H1 (cell line): Measurements from ENCODE around the gene VSTM2B. TPM values are rescaled to one million over a fixed set of nuclear protein-coding genes. Genes with fewer than 3 reads are reported as not detected.

Source experiments
- NRF1 ChIP-seq: IDR thresholded peaks from 2 replicates; pipeline ENCODE4 v1.6.1; 2011; ENCODE audit warnings: mild to moderate bottlenecking, low read depth, low read length, improper control_type of control experiment
- RBBP5 ChIP-seq: IDR thresholded peaks from 2 replicates; pipeline ENCODE4 v1.7.1; 2012; ENCODE audit warnings: low read depth, mild to moderate bottlenecking, inconsistent platforms, low read length, moderate library complexity, borderline replicate concordance
- YY1 ChIP-seq: IDR thresholded peaks from 2 replicates; pipeline ENCODE4 v1.6.1; 2011; ENCODE audit warnings: low read depth, mild to moderate bottlenecking, low read length
- polyA plus RNA-seq, 7 experiments: library from polyadenylated mRNA; depleted of rRNA in 3 of 7; stranded (reverse) in 5 of 7; unstranded in 2 of 7; fragments of >200 nt in 5 of 7; fragments of 200-250 nt in 2 of 7; gene quantifications; 1 replicate in 5 of 7; 2 replicates in 1 of 7; 4 replicates in 1 of 7; pipeline versions ENCODE4 v1.2.1 to v1.2.3, GENCODE V29; 2011 to 2013; ENCODE audit warnings: missing spikeins in 2 of 7, mixed read lengths in 2 of 7
- total RNA-seq: library from RNA; stranded (reverse); fragmentation: NEBNext Ultra II Directional; extraction: Animal tissue kit (Norgen Biotek cat#: 25700); gene quantifications from 2 replicates; pipeline ENCODE4 v1.2.1, GENCODE V29; 2021
- TF ChIP-seq, protein P1 (sequence below): fragments of 300-600 bp; sonication (generic); IDR thresholded peaks from 2 replicates; pipeline ENCODE4 v1.7.1; 2012; ENCODE audit warnings: low read length, moderate library complexity, mild to moderate bottlenecking, inconsistent platforms; ENCODE audit not compliant: insufficient replicate concordance

VSTM2B gene
- total and polyA plus RNA-seq, 2 of the 8 experiments (the other 6 are each of a cell fraction or from before 2014, with no cell fraction given) = 0.82 to 1.5 TPM

DNA sequence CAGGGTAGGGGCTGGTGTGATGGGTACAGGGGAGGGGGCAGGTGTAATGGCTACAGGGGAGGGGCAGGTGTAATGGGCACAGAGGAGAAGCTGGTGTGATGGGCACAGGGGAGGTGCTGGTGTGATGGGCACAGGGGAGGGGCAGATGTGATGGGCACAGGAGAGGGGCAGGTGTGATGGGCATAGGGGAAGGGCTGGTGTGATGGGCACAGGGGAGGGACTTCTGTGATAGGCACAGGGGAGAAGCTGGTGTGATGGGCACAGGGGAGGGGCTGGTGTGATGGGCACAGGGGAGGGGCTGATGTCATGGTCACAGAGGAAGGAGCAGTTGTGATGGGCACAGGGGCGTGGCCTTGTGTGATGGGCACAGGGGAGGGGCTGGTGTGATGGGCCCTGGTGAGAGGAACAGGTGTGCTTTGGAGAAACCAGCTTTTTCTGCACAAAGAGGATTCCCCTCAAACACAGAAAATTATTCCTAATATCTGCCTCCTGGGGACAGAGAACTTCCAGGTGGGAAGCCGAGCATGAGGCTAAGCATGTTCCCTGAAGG, 41.6 kb downstream of the VSTM2B start (continued):
- TF ChIP-seq, protein P1, sequence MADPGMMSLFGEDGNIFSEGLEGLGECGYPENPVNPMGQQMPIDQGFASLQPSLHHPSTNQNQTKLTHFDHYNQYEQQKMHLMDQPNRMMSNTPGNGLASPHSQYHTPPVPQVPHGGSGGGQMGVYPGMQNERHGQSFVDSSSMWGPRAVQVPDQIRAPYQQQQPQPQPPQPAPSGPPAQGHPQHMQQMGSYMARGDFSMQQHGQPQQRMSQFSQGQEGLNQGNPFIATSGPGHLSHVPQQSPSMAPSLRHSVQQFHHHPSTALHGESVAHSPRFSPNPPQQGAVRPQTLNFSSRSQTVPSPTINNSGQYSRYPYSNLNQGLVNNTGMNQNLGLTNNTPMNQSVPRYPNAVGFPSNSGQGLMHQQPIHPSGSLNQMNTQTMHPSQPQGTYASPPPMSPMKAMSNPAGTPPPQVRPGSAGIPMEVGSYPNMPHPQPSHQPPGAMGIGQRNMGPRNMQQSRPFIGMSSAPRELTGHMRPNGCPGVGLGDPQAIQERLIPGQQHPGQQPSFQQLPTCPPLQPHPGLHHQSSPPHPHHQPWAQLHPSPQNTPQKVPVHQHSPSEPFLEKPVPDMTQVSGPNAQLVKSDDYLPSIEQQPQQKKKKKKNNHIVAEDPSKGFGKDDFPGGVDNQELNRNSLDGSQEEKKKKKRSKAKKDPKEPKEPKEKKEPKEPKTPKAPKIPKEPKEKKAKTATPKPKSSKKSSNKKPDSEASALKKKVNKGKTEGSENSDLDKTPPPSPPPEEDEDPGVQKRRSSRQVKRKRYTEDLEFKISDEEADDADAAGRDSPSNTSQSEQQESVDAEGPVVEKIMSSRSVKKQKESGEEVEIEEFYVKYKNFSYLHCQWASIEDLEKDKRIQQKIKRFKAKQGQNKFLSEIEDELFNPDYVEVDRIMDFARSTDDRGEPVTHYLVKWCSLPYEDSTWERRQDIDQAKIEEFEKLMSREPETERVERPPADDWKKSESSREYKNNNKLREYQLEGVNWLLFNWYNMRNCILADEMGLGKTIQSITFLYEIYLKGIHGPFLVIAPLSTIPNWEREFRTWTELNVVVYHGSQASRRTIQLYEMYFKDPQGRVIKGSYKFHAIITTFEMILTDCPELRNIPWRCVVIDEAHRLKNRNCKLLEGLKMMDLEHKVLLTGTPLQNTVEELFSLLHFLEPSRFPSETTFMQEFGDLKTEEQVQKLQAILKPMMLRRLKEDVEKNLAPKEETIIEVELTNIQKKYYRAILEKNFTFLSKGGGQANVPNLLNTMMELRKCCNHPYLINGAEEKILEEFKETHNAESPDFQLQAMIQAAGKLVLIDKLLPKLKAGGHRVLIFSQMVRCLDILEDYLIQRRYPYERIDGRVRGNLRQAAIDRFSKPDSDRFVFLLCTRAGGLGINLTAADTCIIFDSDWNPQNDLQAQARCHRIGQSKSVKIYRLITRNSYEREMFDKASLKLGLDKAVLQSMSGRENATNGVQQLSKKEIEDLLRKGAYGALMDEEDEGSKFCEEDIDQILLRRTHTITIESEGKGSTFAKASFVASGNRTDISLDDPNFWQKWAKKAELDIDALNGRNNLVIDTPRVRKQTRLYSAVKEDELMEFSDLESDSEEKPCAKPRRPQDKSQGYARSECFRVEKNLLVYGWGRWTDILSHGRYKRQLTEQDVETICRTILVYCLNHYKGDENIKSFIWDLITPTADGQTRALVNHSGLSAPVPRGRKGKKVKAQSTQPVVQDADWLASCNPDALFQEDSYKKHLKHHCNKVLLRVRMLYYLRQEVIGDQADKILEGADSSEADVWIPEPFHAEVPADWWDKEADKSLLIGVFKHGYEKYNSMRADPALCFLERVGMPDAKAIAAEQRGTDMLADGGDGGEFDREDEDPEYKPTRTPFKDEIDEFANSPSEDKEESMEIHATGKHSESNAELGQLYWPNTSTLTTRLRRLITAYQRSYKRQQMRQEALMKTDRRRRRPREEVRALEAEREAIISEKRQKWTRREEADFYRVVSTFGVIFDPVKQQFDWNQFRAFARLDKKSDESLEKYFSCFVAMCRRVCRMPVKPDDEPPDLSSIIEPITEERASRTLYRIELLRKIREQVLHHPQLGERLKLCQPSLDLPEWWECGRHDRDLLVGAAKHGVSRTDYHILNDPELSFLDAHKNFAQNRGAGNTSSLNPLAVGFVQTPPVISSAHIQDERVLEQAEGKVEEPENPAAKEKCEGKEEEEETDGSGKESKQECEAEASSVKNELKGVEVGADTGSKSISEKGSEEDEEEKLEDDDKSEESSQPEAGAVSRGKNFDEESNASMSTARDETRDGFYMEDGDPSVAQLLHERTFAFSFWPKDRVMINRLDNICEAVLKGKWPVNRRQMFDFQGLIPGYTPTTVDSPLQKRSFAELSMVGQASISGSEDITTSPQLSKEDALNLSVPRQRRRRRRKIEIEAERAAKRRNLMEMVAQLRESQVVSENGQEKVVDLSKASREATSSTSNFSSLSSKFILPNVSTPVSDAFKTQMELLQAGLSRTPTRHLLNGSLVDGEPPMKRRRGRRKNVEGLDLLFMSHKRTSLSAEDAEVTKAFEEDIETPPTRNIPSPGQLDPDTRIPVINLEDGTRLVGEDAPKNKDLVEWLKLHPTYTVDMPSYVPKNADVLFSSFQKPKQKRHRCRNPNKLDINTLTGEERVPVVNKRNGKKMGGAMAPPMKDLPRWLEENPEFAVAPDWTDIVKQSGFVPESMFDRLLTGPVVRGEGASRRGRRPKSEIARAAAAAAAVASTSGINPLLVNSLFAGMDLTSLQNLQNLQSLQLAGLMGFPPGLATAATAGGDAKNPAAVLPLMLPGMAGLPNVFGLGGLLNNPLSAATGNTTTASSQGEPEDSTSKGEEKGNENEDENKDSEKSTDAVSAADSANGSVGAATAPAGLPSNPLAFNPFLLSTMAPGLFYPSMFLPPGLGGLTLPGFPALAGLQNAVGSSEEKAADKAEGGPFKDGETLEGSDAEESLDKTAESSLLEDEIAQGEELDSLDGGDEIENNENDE = no peak
- TF ChIP-seq RBBP5 = no peak
- no peak for TF ChIP-seq NRF1
- TF ChIP-seq YY1 = no peak
